NCI-H82 (cell line): ENCODE data around the gene BOLA1.
"Not testable (repeated sequence)": the region's sequence is repeated elsewhere in the genome, so short reads cannot be mapped to it uniquely, and the experiment has no call there.

Source experiments
- DNase-seq: peaks from one replicate; lab custom pipeline; 2025; lab: John Stamatoyannopoulos, UW

The BOLA1 gene

GRCh38 chr1:149899460-149900284, at the start of gene BOLA1:
Gene BOLA1 (plus strand): TSS chr1:149899568. CDS start chr1:149900060, 492 bp downstream.
- DNase-seq = peak; percentile 96

- no peak for DNase-seq
Observed at GRCh38 chr1:149849947-149850360, 49.4 kb upstream of the BOLA1 start.

GRCh38 chr1:149850732-149851345, 48.5 kb upstream of the BOLA1 start:
- not testable (repeated sequence) for DNase-seq

- not testable (repeated sequence) for DNase-seq
Observed at GRCh38 chr1:149851585-149852213, 47.7 kb upstream of the BOLA1 start.

- DNase-seq = not testable (repeated sequence)
Observed at GRCh38 chr1:149852263-149852662, 47.1 kb upstream of the BOLA1 start.

- not testable (repeated sequence) for DNase-seq
Observed at GRCh38 chr1:149860271-149860670, 39.1 kb upstream of the BOLA1 start.

GRCh38 chr1:149860684-149861496, 38.5 kb upstream of the BOLA1 start:
- not testable (repeated sequence) for DNase-seq

- not testable (repeated sequence) for DNase-seq
Observed at GRCh38 chr1:149861497-149862054, 37.8 kb upstream of the BOLA1 start.

- not testable (repeated sequence) for DNase-seq
Observed at GRCh38 chr1:149866887-149867286, 32.5 kb upstream of the BOLA1 start.

- DNase-seq = not testable (repeated sequence)
Observed at GRCh38 chr1:149873060-149873459, 26.3 kb upstream of the BOLA1 start.

- DNase-seq = no peak
Observed at GRCh38 chr1:149877211-149877946, 22.0 kb upstream of the BOLA1 start.

GRCh38 chr1:149879556-149879955, 19.8 kb upstream of the BOLA1 start:
- no peak for DNase-seq

GRCh38 chr1:149881876-149882275, 17.5 kb upstream of the BOLA1 start:
- DNase-seq = no peak

GRCh38 chr1:149883598-149884247, 15.6 kb upstream of the BOLA1 start:
- peak; percentile 53 for DNase-seq

GRCh38 chr1:149884433-149885338, 14.7 kb upstream of the BOLA1 start:
- DNase-seq = peak; percentile 95

GRCh38 chr1:149885339-149886120, 13.8 kb upstream of the BOLA1 start:
- peak; percentile 98 for DNase-seq

GRCh38 chr1:149886121-149886395, 13.3 kb upstream of the BOLA1 start:
- not testable (repeated sequence) for DNase-seq

- peak; percentile 100 for DNase-seq
Observed at GRCh38 chr1:149886396-149887195, 12.8 kb upstream of the BOLA1 start.
